H9 (cell line): ENCODE measurements around the gene ZGRF1. TPM values are rescaled to one million over a fixed set of nuclear protein-coding genes. Genes with fewer than 3 reads are reported as not detected.

ENCODE experiments used
- DNase-seq: peaks from one replicate; pipeline ENCODE4 v3.0.0-alpha.2; 2017
- H2AFZ ChIP-seq: one replicate; pipeline ENCODE4 v1.6.1; 2013; ENCODE audit warnings: mild to moderate bottlenecking, low read length, control low read depth, moderate library complexity
- H2AK5ac ChIP-seq: 2 replicates; pipeline ENCODE4 v1.6.1; 2013; ENCODE audit warnings: low read length, control low read depth, mixed read lengths; ENCODE audit not compliant: insufficient read length
- H2BK120ac ChIP-seq: one replicate; pipeline ENCODE4 v1.6.1; 2013; ENCODE audit warnings: low read depth, mild to moderate bottlenecking, low read length, control low read depth, inconsistent platforms; ENCODE audit not compliant: poor library complexity, severe bottlenecking
- H2BK12ac ChIP-seq: 2 replicates; pipeline ENCODE4 v1.6.1; 2013; ENCODE audit warnings: low read length, control low read depth, mixed read lengths, low read depth; ENCODE audit not compliant: insufficient read length
- H2BK15ac ChIP-seq: 2 replicates; pipeline ENCODE4 v1.6.1; 2013; ENCODE audit warnings: low read depth, low read length, control low read depth
- H2BK20ac ChIP-seq: one replicate; pipeline ENCODE4 v1.6.1; 2013; ENCODE audit warnings: low read depth, mild to moderate bottlenecking, low read length, control low read depth, inconsistent platforms; ENCODE audit not compliant: poor library complexity, severe bottlenecking
- H2BK5ac ChIP-seq: 2 replicates; pipeline ENCODE4 v1.6.1; 2013; ENCODE audit warnings: low read length, control low read depth, mixed read lengths; ENCODE audit not compliant: insufficient read length
- H3K14ac ChIP-seq: 2 replicates; pipeline ENCODE4 v1.6.1; 2013; ENCODE audit warnings: low read length, control low read depth; ENCODE audit not compliant: insufficient read depth
- H3K18ac ChIP-seq: 2 replicates; pipeline ENCODE4 v1.6.1; 2013; ENCODE audit warnings: low read depth, mild to moderate bottlenecking, mixed read lengths, low read length, control low read depth; ENCODE audit not compliant: insufficient read length
- H3K23ac ChIP-seq: 2 replicates; pipeline ENCODE4 v1.6.1; 2013; ENCODE audit warnings: low read length, control low read depth, mixed read lengths, low read depth; ENCODE audit not compliant: insufficient read length
- H3K23me2 ChIP-seq: 2 replicates; pipeline ENCODE4 v1.6.1; 2013; ENCODE audit warnings: low read depth, mild to moderate bottlenecking, mixed read lengths, low read length, control low read depth; ENCODE audit not compliant: insufficient read length, poor library complexity, severe bottlenecking
- H3K27ac ChIP-seq: 2 replicates; pipeline ENCODE4 v1.5.1; 2013; ENCODE audit warnings: low read length, control low read depth, mixed read lengths, low read depth; ENCODE audit not compliant: insufficient read length
- H3K27me3 ChIP-seq: 2 replicates; pipeline ENCODE4 v1.6.1; 2013; ENCODE audit warnings: low read length, control low read depth, inconsistent platforms; ENCODE audit not compliant: insufficient read depth
- H3K4ac ChIP-seq: 2 replicates; pipeline ENCODE4 v1.6.1; 2013; ENCODE audit warnings: low read depth, mild to moderate bottlenecking, control low read depth, inconsistent platforms, low read length, moderate library complexity
- H3K4me1 ChIP-seq: 2 replicates; pipeline ENCODE4 v1.6.1; 2013; ENCODE audit warnings: low read length, control low read depth, inconsistent platforms; ENCODE audit not compliant: insufficient read depth
- H3K4me2 ChIP-seq: 2 replicates; pipeline ENCODE4 v1.6.1; 2013; ENCODE audit warnings: low read length, control low read depth, mixed read lengths; ENCODE audit not compliant: insufficient read length, insufficient read depth
- H3K56ac ChIP-seq: 2 replicates; pipeline ENCODE4 v1.6.1; 2013; ENCODE audit warnings: low read depth, mild to moderate bottlenecking, mixed read lengths, low read length, control low read depth; ENCODE audit not compliant: insufficient read length
- H3K79me1 ChIP-seq: 2 replicates; pipeline ENCODE4 v1.6.1; 2013; ENCODE audit warnings: low read depth, mild to moderate bottlenecking, moderate library complexity, low read length, control low read depth, inconsistent platforms; ENCODE audit not compliant: insufficient read depth, poor library complexity, severe bottlenecking
- H3K79me2 ChIP-seq: 2 replicates; pipeline ENCODE4 v1.6.1; 2013; ENCODE audit warnings: low read length, control low read depth, inconsistent platforms; ENCODE audit not compliant: insufficient read depth
- H3K9ac ChIP-seq: 2 replicates; pipeline ENCODE4 v1.6.1; 2013; ENCODE audit warnings: low read length, control low read depth, mixed read lengths; ENCODE audit not compliant: insufficient read length; ENCODE audit errors: extremely low read depth
- H3K9me3 ChIP-seq: one replicate; pipeline ENCODE4 v1.6.1; 2013; ENCODE audit warnings: low read depth, low read length, inconsistent platforms; ENCODE audit not compliant: control insufficient read depth
- H3T11ph ChIP-seq: one replicate; pipeline ENCODE4 v1.6.1; 2013; ENCODE audit warnings: mild to moderate bottlenecking, low read length, control low read depth, inconsistent platforms
- H4K20me1 ChIP-seq: one replicate; pipeline ENCODE4 v1.6.1; 2013; ENCODE audit not compliant: control insufficient read depth, insufficient read length, insufficient read depth
- H4K5ac ChIP-seq: 2 replicates; pipeline ENCODE4 v1.6.1; 2013; ENCODE audit warnings: low read depth, mild to moderate bottlenecking, mixed read lengths, low read length, control low read depth; ENCODE audit not compliant: insufficient read length
- H4K8ac ChIP-seq: replicated peaks from 2 replicates; pipeline ENCODE4 v1.6.1; 2013; ENCODE audit warnings: low read length, control low read depth, mixed read lengths, low read depth; ENCODE audit not compliant: insufficient read length
- H4K91ac ChIP-seq: 2 replicates; pipeline ENCODE4 v1.6.1; 2013; ENCODE audit warnings: low read depth, mild to moderate bottlenecking, moderate library complexity, mixed read lengths, low read length, control low read depth; ENCODE audit not compliant: insufficient read length
- H3K27ac Mint-ChIP-seq, 3 experiments: 2 replicates in 2 of 3; 3 replicates in 1 of 3; pipeline ENCODE4 v1.8.0; 2020 to 2021; ENCODE audit warnings: mixed read lengths in 3 of 3, mild to moderate bottlenecking in 1 of 3, moderate library complexity in 1 of 3
- H3K27me3 Mint-ChIP-seq: 2 replicates; pipeline ENCODE4 v1.8.0; 2021; ENCODE audit warnings: low read depth, mild to moderate bottlenecking, moderate library complexity, mixed read lengths
- H3K36me3 Mint-ChIP-seq, 3 experiments: 2 replicates in 2 of 3; 3 replicates in 1 of 3; pipeline ENCODE4 v1.8.0; 2020 to 2021; ENCODE audit warnings: low read depth in 3 of 3, mixed read lengths in 3 of 3; ENCODE audit not compliant: insufficient read depth in 1 of 3
- H3K4me1 Mint-ChIP-seq, 2 experiments: 2 replicates each; pipeline ENCODE4 v1.8.0; 2020; ENCODE audit warnings: mixed read lengths in 2 of 2
- H3K4me3 Mint-ChIP-seq, 2 experiments: 2 replicates in 1 of 2; 3 replicates in 1 of 2; pipeline ENCODE4 v1.8.0; 2020 to 2021; ENCODE audit warnings: mild to moderate bottlenecking in 2 of 2, mixed read lengths in 2 of 2, moderate library complexity in 1 of 2
- H3K9me3 Mint-ChIP-seq, 2 experiments: 2 replicates in 1 of 2; 3 replicates in 1 of 2; pipeline ENCODE4 v1.8.0; 2020; ENCODE audit warnings: mild to moderate bottlenecking in 2 of 2, mixed read lengths in 2 of 2, moderate library complexity in 1 of 2
- CTCF ChIP-seq: fragments of 200-600 bp; sonication (generic); conservative IDR thresholded peaks from 3 replicates; pipeline ENCODE4 v1.8.0; 2021; ENCODE audit warnings: antibody characterized with exemption, mild to moderate bottlenecking
- WGBS: extraction: QIAGEN DNeasy Blood & Tissue Kit; methylation state at CpG from one replicate; pipeline ENCODE4 v1.1.7; 2013; ENCODE audit warnings: missing lambda C conversion rate, low lambda C conversion rate, mixed read lengths; ENCODE audit not compliant: insufficient read length; ENCODE audit errors: extremely low coverage; 5-methylcytosine and 5-hydroxymethylcytosine counted together
- total RNA-seq: library from RNA; stranded (reverse); gene quantifications from 2 replicates; pipeline ENCODE4 v1.2.1, GENCODE V29; 2021

The ZGRF1 gene
- total RNA-seq, 1 experiment from 2014 or later, result 38.3 TPM

DNA sequence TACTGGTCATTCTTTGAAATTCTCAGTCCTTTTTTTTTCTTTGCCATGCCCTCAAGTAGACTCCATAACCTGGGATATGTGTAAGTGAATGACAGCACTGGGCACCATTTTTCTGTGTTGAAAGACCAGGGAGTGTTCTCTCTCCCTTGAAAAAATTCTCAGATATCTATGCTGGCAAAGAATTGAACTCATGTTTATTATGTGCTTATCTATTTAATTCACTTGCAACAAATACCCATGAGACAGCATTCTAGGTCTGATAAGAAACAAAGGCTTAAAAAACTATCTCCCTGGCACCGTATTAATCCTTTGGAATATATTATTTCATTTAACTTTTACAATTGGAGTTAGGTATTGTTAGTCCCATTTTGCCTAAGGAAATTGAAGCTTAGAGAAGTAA lies 37.0 kb upstream of the ZGRF1 start:
- Histone ChIP-seq H3K56ac (no peak overlapping the region), H4K5ac (no peak overlapping the region), H2BK5ac (no peak overlapping the region), H2BK20ac (no peak overlapping the region), H3K4ac (no peak overlapping the region), H3K4me2 (no peak overlapping the region), H3K4me1 (no peaks in the 10 kb centered on the region; the same call in 1 of the 2 replicates), H2AFZ (no peak overlapping the region), H2BK12ac (no peak overlapping the region), H3K79me1 (no peaks in the 10 kb centered on the region), H2AK5ac (no peak overlapping the region), H3K9ac (no peak overlapping the region), H3K18ac (no peak overlapping the region), H3K23me2 (no peaks in the 10 kb centered on the region), H3K23ac (no peak overlapping the region), H2BK120ac (no peak overlapping the region), H3K27ac (no peak overlapping the region), H3K79me2 (no peaks in the 10 kb centered on the region), H2BK15ac (no peak overlapping the region), H4K91ac (no peak overlapping the region), H3T11ph (no peak overlapping the region), H4K8ac (no peak overlapping the region), H3K14ac (no peak overlapping the region), H4K20me1 (no peaks in the 10 kb centered on the region), H3K27me3 (no peaks in the 10 kb centered on the region), H3K9me3 (no peaks in the 10 kb centered on the region)
- Mint-ChIP-seq H3K9me3 (no peaks in the 10 kb centered on the region), H3K4me3 (no peak overlapping the region), H3K4me1 (peaks cover 16 to 30% of the 10 kb centered on the region in 2 experiments), H3K27ac (no peak overlapping the region), H3K27me3 (no peaks in the 10 kb centered on the region), H3K36me3 (no peaks in the 10 kb centered on the region)
- no peak for TF ChIP-seq CTCF
- DNase-seq, result no peak
- WGBS, result no CpG with 5 or more reads among the region's 1 CpG
